GM12878 (cell line): ENCODE measurements around the gene PLA2G15. TPM values are rescaled to one million over a fixed set of nuclear protein-coding genes. Genes with fewer than 3 reads are reported as not detected.

ENCODE experiments used
- ATAC-seq: fragments of 200-7000 bp; cut with Tn5 transposase; 3 replicates; pipeline ENCODE4 v1.9.1; 2020; ENCODE audit warnings: mild to moderate bottlenecking, moderate library complexity
- BruUV-seq: library from RNA; stranded (reverse); fragments of 400-500 nt; replicated peaks from 2 replicates; lab custom pipeline; 2021; lab: Mats Ljungman, UMichigan
- CTCF ChIA-PET: fragments of 300-600 bp; sonication (Branson Sonifier 250); formaldehyde crosslinking; extraction: SDS; loops from one replicate; lab custom pipeline; 2021; ENCODE audit warnings: inconsistent platforms; lab: Yijun Ruan, JAX
- POLR2A ChIA-PET: fragments of 350-600 bp; formaldehyde crosslinking; extraction: SDS; loops from one replicate; lab custom pipeline; 2021; ENCODE audit warnings: inconsistent platforms; lab: Charles Lee
- RAD21 ChIA-PET: fragments of 300-600 bp; sonication (Branson Sonifier 250); formaldehyde crosslinking; loops from one replicate; lab custom pipeline; 2023; ENCODE audit warnings: antibody characterized with exemption; ENCODE audit not compliant: unreplicated experiment; lab: Charles Lee
- SMC1A ChIA-PET: fragments of 300-600 bp; sonication (Branson Sonifier 250); formaldehyde crosslinking; loops from one replicate; lab custom pipeline; 2023; ENCODE audit not compliant: unreplicated experiment, uncharacterized antibody; lab: Charles Lee
- DNase-seq: peaks from one replicate; pipeline ENCODE4 v3.0.0-alpha.2; 2011; ENCODE audit warnings: low read depth, low spot score
- FAIRE-seq: peaks from 3 replicates; lab custom pipeline; 2011; peaks lifted over from hg19 to GRCh38; lab: Jason Lieb, UNC
- H2AFZ ChIP-seq: 2 replicates; pipeline ENCODE4 v1.6.0; 2011; ENCODE audit warnings: low read depth, low read length, control low read depth; ENCODE audit not compliant: control insufficient read depth
- H3K27ac ChIP-seq: 2 replicates; pipeline ENCODE4 v1.5.1; 2011; ENCODE audit warnings: control low read depth; ENCODE audit not compliant: control insufficient read depth, insufficient read depth
- H3K27me3 ChIP-seq, 2 experiments: replicated peaks in 1 of 2; 2 replicates each; pipeline versions ENCODE4 v1.6.0 to v1.6.1; 2011; ENCODE audit warnings: low read length in 1 of 2; ENCODE audit not compliant: control insufficient read depth in 2 of 2, insufficient read depth in 2 of 2
- H3K36me3 ChIP-seq, 2 experiments: 2 replicates each; pipeline ENCODE4 v1.5.1; 2011; ENCODE audit warnings: low read length in 1 of 2; ENCODE audit not compliant: control insufficient read depth in 2 of 2, insufficient read depth in 2 of 2
- H3K4me1 ChIP-seq: 2 replicates; pipeline ENCODE4 v1.6.1; 2011; ENCODE audit warnings: mild to moderate bottlenecking, low read length, moderate library complexity, mixed read lengths; ENCODE audit not compliant: control insufficient read depth, insufficient read depth
- H3K4me2 ChIP-seq: 2 replicates; pipeline ENCODE4 v1.6.0; 2011; ENCODE audit warnings: control low read depth; ENCODE audit not compliant: control insufficient read depth, insufficient read depth
- H3K4me3 ChIP-seq: fragments of 200-600 bp; sonication (generic); 2 replicates; pipeline ENCODE4 v1.5.1; 2016
- H3K79me2 ChIP-seq: 2 replicates; pipeline ENCODE4 v1.6.0; 2011; ENCODE audit warnings: low read length; ENCODE audit not compliant: control insufficient read depth, insufficient read depth
- H3K9ac ChIP-seq: 2 replicates; pipeline ENCODE4 v1.8.0; 2011; ENCODE audit warnings: low read length, control low read depth, mixed read lengths; ENCODE audit not compliant: control insufficient read depth, insufficient read depth
- H3K9me3 ChIP-seq: replicated peaks from 3 replicates; pipeline ENCODE4 v1.5.1; 2011; ENCODE audit warnings: mild to moderate bottlenecking, low read length; ENCODE audit not compliant: control insufficient read depth, insufficient read depth
- H4K20me1 ChIP-seq: 2 replicates; pipeline ENCODE4 v1.6.0; 2011; ENCODE audit not compliant: control insufficient read depth, insufficient read depth
- CUX1 ChIP-seq: IDR thresholded peaks from 2 replicates; pipeline ENCODE4 v1.6.1; 2012; ENCODE audit warnings: improper control_type of control experiment, low read depth, low read length; ENCODE audit not compliant: insufficient replicate concordance
- DPF2 ChIP-seq: fragments of 450-650 bp; IDR thresholded peaks from 2 replicates; pipeline ENCODE4 v1.6.1; 2017; ENCODE audit warnings: mild to moderate bottlenecking
- E2F8 ChIP-seq: fragments of 450-650 bp; IDR thresholded peaks from 2 replicates; pipeline ENCODE4 v1.6.1; 2018; ENCODE audit warnings: mild to moderate bottlenecking, low read depth, moderate library complexity; ENCODE audit not compliant: partially characterized antibody
- IRF5 ChIP-seq: fragments of 450-650 bp; IDR thresholded peaks from 2 replicates; pipeline ENCODE4 v1.6.1; 2017; ENCODE audit warnings: borderline replicate concordance
- NFIC ChIP-seq: IDR thresholded peaks from 2 replicates; pipeline ENCODE4 v1.6.1; 2012; ENCODE audit warnings: low read depth, mild to moderate bottlenecking, inconsistent platforms, low read length, moderate library complexity
- NFYB ChIP-seq: IDR thresholded peaks from 2 replicates; pipeline ENCODE4 v1.6.1; 2011; ENCODE audit warnings: low read depth, mild to moderate bottlenecking, low read length, improper control_type of control experiment, moderate library complexity; ENCODE audit not compliant: insufficient read depth
- NR2C1 ChIP-seq: fragments of 450-650 bp; IDR thresholded peaks from 2 replicates; pipeline ENCODE4 v1.6.1; 2017; ENCODE audit warnings: antibody characterized with exemption, mild to moderate bottlenecking, moderate library complexity
- RFX5 ChIP-seq: IDR thresholded peaks from 2 replicates; pipeline ENCODE4 v1.6.1; 2011; ENCODE audit warnings: low read depth, low read length, improper control_type of control experiment
- TBL1XR1 ChIP-seq: IDR thresholded peaks from 2 replicates; pipeline ENCODE4 v1.6.1; 2012; ENCODE audit warnings: low read depth, low read length, improper control_type of control experiment
- ZNF217 ChIP-seq: fragments of 450-650 bp; IDR thresholded peaks from 2 replicates; pipeline ENCODE4 v1.6.1; 2017; ENCODE audit warnings: antibody characterized with exemption, mild to moderate bottlenecking
- ZNF24 ChIP-seq: fragments of 450-650 bp; IDR thresholded peaks from 2 replicates; pipeline ENCODE4 v1.6.1; 2017; ENCODE audit warnings: antibody characterized with exemption, mild to moderate bottlenecking
- ZSCAN29 ChIP-seq: fragments of 450-650 bp; IDR thresholded peaks from 2 replicates; pipeline ENCODE4 v1.6.1; 2017; ENCODE audit warnings: mild to moderate bottlenecking, moderate library complexity
- WGBS: methylation state at CpG from one replicate; pipeline ENCODE4 v1.1.6; 2016; ENCODE audit warnings: low lambda C conversion rate; ENCODE audit not compliant: insufficient replicate concordance, insufficient coverage; ENCODE audit errors: missing lambda C conversion rate; 5-methylcytosine and 5-hydroxymethylcytosine counted together
- in situ Hi-C: fragments of 300-500 bp; cut with MboI; formaldehyde crosslinking; loops from 9 replicates; pipeline ENCODE4 v1.14.3; 2018; ENCODE audit warnings: mixed read lengths
- intact Hi-C: fragments of 100-400 bp; cut with micrococcal nuclease; formaldehyde crosslinking; loops from one replicate; pipeline ENCODE4 v1.14.2; 2022; ENCODE audit not compliant: unreplicated experiment
- polyA plus RNA-seq, 11 experiments: library from polyadenylated mRNA; depleted of rRNA in 4 of 11; unstranded in 6 of 11; stranded (reverse) in 5 of 11; fragments of >200 nt; fragmentation: Nextera tagmentation in 4 of 11; fragmentation: Illumina TruSeq in 1 of 11; extraction: Ambion mirVana in 4 of 11; extraction: Trizol in 1 of 11; gene quantifications; 1 replicate in 1 of 11; 2 replicates in 10 of 11; pipeline versions ENCODE4 v1.2.1 to v1.2.3, GENCODE V29; 2011 to 2016; ENCODE audit warnings: inconsistent platforms in 2 of 11, missing spikeins in 2 of 11, low read depth in 1 of 11
- total RNA-seq, 4 experiments: library from RNA; depleted of rRNA in 3 of 4; stranded (reverse); fragments of >200 nt in 3 of 4; fragmentation: Illumina TruSeq in 1 of 4; extraction: Trizol in 1 of 4; gene quantifications; 2 replicates each; pipeline versions ENCODE4 v1.2.1 to v1.2.3, GENCODE V29; 2013 to 2021

PLA2G15 gene
- total and polyA plus RNA-seq, 10 of the 15 experiments (the other 5 are each of a cell fraction or from before 2014, with no cell fraction given): 0.31 to 9.4 (median 6.8) TPM

- H2AFZ ChIP-seq: no peak overlapping the region
- ATAC-seq: no peak
- no peak overlapping the region for H3K4me2 ChIP-seq
- intact Hi-C loops: no loop called here
- RAD21 ChIA-PET: interaction anchor here (1.2 to 3.3 kb wide), 4 partner anchors 9 to 41 kb away, joined by 3 to 10 read pairs (median 6); partner anchors contain the start of gene SLC7A6
- H3K9me3 ChIP-seq: no peaks in the 10 kb centered on the region
- no TSS peak for BruUV-seq
- H3K4me1 ChIP-seq: no peaks in the 10 kb centered on the region
- POLR2A ChIA-PET: interaction anchor here (0.8 to 0.9 kb wide), 2 partner anchors 13 to 41 kb away, joined by 3 read pairs; no protein-coding TSS in a partner anchor
- H4K20me1 ChIP-seq: no peaks in the 10 kb centered on the region; the same call in 1 of the 2 replicates
- no peak for FAIRE-seq
- no peak overlapping the region for H3K9ac ChIP-seq
- DNase-seq: no peak
- in situ Hi-C loops: no loop called here
- no peaks in the 10 kb centered on the region; the same call in 1 of the 2 replicates for H3K79me2 ChIP-seq
- H3K36me3 ChIP-seq: peaks cover 34 to 42% of the 10 kb centered on the region in 2 experiments
- no peak overlapping the region for H3K27ac ChIP-seq
- 89% methylated on average over 3 of the region's 3 CpGs for WGBS
- no peaks in the 10 kb centered on the region for H3K27me3 ChIP-seq
- SMC1A ChIA-PET: interaction anchor here (3.1 to 3.2 kb wide), 2 partner anchors 10 to 13 kb away, joined by 11 to 12 read pairs; no protein-coding TSS in a partner anchor
- CTCF ChIA-PET: interaction anchor here (1.0 to 1.2 kb wide), 2 partner anchors 21 to 25 kb away, joined by 3 to 6 read pairs; no protein-coding TSS in a partner anchor
- no peak overlapping the region for H3K4me3 ChIP-seq
- TF ChIP-seq ZNF24 (no peak), RFX5 (no peak), CUX1 (no peak), IRF5 (no peak), NR2C1 (no peak), ZSCAN29 (no peak), DPF2 (no peak), E2F8 (no peak), NFYB (no peak), TBL1XR1 (no peak), ZNF217 (no peak), NFIC (no peak)
Measured at GRCh38 chr16:68298312-68298711, 53.1 kb downstream of the PLA2G15 start.
